Ramos (cell line): Measurements from ENCODE around the gene DQX1.

Source experiments
- in situ Hi-C: fragments of 300-500 bp; cut with MboI; formaldehyde crosslinking; loops from one replicate; pipeline ENCODE4 v1.14.3; 2022; ENCODE audit warnings: low sequenced_read_pairs; ENCODE audit not compliant: unreplicated experiment

The DQX1 gene

DNA sequence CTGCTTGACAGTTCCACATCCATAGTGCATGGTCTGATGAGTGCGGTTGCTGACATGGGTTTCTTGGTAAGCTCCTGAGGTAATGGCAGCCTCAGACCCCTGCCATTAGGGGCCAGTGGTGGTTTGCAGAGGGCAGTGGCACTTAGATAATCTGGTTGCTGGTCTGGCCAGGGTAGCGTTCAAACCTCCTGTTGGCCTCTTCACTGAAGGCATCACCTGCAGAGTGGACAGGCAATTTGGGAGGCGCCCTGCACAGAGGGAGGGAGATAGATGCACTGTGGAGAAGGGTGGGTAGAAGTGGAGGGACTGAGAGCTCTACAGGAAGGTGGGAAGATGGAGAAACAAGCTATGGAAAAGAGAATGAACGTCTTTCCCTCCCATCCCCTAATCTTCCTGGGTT, 7.4 kb upstream of the DQX1 start:
- in situ Hi-C loops = no loop called here

GRCh38 chr2:74532222-74532621, 6.2 kb upstream of the DQX1 start:
- in situ Hi-C loops = no loop called here

DNA sequence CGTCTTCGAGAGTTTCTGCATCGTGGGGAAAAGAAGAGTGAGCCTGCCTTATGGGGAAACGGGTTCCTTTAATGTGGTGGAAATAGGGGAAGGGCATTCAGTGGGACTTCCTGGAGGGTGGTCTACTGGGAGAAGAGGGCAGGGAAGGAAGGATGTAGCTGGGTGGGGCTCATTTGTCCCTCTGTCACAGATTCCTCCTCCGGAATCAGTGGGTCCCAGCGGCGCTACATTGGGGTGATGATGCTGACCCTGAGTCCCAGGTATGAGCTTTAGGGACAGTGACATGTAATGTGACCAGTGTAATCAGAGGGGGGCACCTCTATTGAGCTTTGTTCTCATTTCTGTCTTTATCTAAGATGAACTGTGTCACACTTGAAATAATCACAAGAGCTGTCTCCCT, 5.6 kb upstream of the DQX1 start:
- in situ Hi-C loops = no loop called here

DNA sequence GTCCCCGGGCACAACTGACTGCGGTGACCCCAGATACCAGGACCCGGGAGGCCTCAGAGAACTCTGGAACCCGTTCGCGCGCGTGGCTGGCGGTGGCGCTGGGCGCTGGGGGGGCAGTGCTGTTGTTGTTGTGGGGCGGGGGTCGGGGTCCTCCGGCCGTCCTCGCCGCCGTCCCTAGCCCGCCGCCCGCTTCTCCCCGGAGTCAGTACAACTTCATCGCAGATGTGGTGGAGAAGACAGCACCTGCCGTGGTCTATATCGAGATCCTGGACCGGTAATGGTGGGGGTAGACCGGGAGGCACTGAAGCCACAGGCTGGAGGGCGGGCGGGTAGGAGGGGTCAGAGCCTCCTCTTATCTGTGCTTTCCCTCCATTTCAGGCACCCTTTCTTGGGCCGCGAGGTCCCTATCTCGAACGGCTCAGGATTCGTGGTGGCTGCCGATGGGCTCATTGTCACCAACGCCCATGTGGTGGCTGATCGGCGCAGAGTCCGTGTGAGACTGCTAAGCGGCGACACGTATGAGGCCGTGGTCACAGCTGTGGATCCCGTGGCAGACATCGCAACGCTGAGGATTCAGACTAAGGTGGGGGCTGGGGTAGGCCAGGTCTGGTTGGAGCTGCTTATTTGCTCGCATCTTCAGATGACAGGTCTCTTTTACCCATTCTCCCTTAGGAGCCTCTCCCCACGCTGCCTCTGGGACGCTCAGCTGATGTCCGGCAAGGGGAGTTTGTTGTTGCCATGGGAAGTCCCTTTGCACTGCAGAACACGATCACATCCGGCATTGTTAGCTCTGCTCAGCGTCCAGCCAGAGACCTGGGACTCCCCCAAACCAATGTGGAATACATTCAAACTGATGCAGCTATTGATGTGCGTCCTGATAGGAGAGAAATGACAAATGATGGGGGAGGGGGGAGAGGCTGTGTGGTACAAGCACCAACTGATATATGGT, 4.5 kb upstream of the DQX1 start:
- in situ Hi-C loops = no loop called here

- in situ Hi-C loops = no loop called here
Measured at GRCh38 chr2:74529357-74530238, 3.6 kb upstream of the DQX1 start, which contains the start of the genes AUP1 and HTRA2. TSS of gene AUP1 (minus strand) at chr2:74529706. CDS start at chr2:74529629, 77 bp downstream. TSS of gene HTRA2 (plus strand) at chr2:74529933. CDS start at chr2:74530007, 74 bp downstream.

GRCh38 chr2:74528600-74529356, 2.7 kb upstream of the DQX1 start:
- in situ Hi-C loops = no loop called here

GRCh38 chr2:74527741-74528140, 1.7 kb upstream of the DQX1 start:
- in situ Hi-C loops = no loop called here

GRCh38 chr2:74526649-74527230, 709 bp upstream of the DQX1 start:
- in situ Hi-C loops = no loop called here

- in situ Hi-C loops = no loop called here
Measured at GRCh38 chr2:74524955-74525716, 895 bp downstream of the DQX1 start.

GRCh38 chr2:74524005-74524404, 2.0 kb downstream of the DQX1 start:
- in situ Hi-C loops = no loop called here

- in situ Hi-C loops = no loop called here
Measured at GRCh38 chr2:74522516-74522915, 3.5 kb downstream of the DQX1 start.

GRCh38 chr2:74516650-74517049, 9.4 kb downstream of the DQX1 start:
- in situ Hi-C loops = no loop called here

DNA sequence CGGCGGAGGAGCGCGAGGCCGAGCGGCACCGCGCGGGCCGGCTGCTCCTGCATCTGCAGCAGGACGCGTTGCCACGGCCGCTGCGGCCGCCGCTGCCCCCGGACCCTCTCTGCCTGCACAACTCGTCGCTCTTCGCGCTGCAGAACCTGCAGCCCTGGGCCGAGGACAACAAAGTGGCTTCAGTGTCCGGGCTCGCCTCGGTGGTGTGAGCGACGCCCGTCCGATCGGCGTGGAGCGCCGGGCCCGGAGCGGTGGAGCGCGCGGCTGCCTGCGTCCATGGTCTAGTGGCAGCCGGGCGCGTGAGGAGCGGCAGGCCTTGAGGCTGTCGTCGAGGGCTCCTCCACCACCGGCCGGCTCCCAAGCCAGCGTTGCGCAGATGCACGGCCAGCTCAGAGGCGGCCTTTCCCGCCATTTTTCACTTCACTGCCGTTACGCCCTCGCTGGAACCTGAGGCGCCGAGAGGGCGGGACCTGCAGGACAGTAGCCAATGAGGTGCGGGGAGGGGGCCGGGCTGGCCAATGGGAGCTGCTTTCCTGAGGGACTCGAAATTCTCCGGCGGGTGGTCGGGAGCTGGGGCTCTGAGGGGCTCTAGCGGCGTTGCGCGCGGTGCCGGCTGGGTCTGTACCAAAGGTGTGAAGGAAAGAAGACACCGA, 9.9 kb downstream of the DQX1 start:
- in situ Hi-C loops = no loop called here

DNA sequence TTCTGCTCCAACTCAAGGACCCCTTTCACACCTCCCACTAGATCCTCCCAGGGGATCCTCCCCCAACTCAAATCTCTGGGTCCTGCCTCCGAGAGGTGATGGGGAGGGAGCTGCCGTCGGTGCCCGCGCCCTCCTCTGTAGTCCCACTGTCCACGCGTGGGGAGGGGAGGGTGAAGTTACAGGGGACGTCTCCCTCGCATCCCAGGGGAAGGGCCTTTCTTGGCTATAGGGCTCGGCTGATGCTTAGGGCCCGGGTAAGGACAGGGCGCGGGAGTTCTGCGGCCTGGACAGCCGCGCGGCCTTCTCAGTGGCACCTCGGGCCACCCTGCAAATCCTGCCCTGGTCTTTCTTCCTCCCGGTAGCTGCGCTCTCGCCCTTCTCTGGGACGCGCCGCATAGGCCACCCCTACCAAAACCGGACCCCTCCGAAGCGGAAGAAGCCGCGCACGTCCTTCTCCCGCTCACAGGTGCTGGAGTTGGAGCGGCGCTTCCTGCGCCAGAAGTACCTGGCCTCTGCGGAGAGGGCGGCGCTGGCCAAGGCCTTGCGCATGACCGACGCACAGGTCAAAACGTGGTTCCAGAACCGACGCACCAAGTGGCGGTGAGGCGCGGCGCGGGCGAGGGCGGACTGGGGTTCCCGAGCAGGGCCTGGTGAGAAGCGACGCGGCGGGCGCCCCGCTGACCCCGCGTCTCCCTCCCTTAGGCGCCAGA, 10.6 kb downstream of the DQX1 start:
- in situ Hi-C loops = no loop called here

GRCh38 chr2:74514368-74515270, 11.4 kb downstream of the DQX1 start, which contains the start of gene TLX2:
TSS of gene TLX2 (plus strand) at chr2:74514450. CDS start at chr2:74514807, 357 bp downstream.
- in situ Hi-C loops = no loop called here

GRCh38 chr2:74513605-74514367, 12.2 kb downstream of the DQX1 start:
- in situ Hi-C loops = no loop called here
